Stomach smooth muscle (tissue), 2 donors: ENCODE results near the gene LRRIQ1.

Source experiments
- H3K27ac ChIP-seq: one replicate; pipeline ENCODE4 v1.7.0; 2013; ENCODE audit warnings: mild to moderate bottlenecking, low read length, inconsistent platforms
- H3K27me3 ChIP-seq, 2 donors: one replicate each; pipeline ENCODE4 v1.7.0; 2013; ENCODE audit warnings: low read length in 2 of 2; ENCODE audit not compliant: insufficient read depth in 2 of 2, control insufficient read depth in 1 of 2
- H3K36me3 ChIP-seq, 2 donors: one replicate each; pipeline ENCODE4 v1.7.0; 2013; ENCODE audit warnings: low read length in 2 of 2; ENCODE audit not compliant: control insufficient read depth in 2 of 2, insufficient read depth in 2 of 2
- H3K4me1 ChIP-seq: one replicate; pipeline ENCODE4 v1.7.0; 2013; ENCODE audit warnings: low read length; ENCODE audit not compliant: control insufficient read depth, insufficient read depth
- H3K4me3 ChIP-seq, 2 donors: one replicate each; pipeline ENCODE4 v1.7.0; 2013; ENCODE audit warnings: low read length in 2 of 2
- H3K9ac ChIP-seq, 2 donors: one replicate each; pipeline ENCODE4 v1.7.0; 2013; ENCODE audit warnings: low read length in 2 of 2, mild to moderate bottlenecking in 1 of 2
- H3K9me3 ChIP-seq, 2 donors: one replicate each; pipeline ENCODE4 v1.7.0; 2013; ENCODE audit warnings: low read length in 2 of 2; ENCODE audit not compliant: control insufficient read depth in 2 of 2
- donor health status: healthy.
- donor health status: Pancreatic carcinoma.

Gene LRRIQ1

GRCh38 chr12:85260896-85261295 lies 224.7 kb downstream of the LRRIQ1 start:
- Histone ChIP-seq H3K9me3 (no peaks in the 10 kb centered on the region), H3K27ac (no peak overlapping the region), H3K4me1 (no peaks in the 10 kb centered on the region), H3K9ac (no peak overlapping the region), H3K27me3 (no peaks in the 10 kb centered on the region), H3K36me3 (no peaks in the 10 kb centered on the region), H3K4me3 (no peak overlapping the region)

DNA sequence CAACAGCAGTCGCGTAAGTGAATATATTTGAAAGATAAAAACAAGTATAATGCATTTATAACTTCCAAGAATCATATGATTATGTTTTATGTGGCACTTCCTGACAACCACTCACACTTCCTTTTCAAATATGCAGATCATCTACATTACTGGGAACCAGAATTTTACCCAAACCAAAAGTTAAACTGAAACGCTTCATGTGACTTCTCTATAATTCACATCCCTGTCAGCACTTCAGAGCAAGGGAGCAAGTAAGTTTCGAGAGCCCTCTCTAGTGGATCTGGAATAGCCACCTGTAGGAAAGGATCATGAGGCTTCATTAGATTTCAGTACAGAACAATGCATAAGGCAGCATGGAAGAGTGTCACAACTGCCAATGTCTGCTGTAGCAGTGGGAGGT lies 230.2 kb downstream of the LRRIQ1 start:
- no peaks in the 10 kb centered on the region for H3K4me1 ChIP-seq
- no peak overlapping the region for H3K27ac ChIP-seq
- H3K4me3 ChIP-seq, result no peak overlapping the region
- H3K36me3 ChIP-seq, result no peaks in the 10 kb centered on the region
- no peaks in the 10 kb centered on the region for H3K9me3 ChIP-seq
- H3K9ac ChIP-seq, result no peak overlapping the region
- no peaks in the 10 kb centered on the region for H3K27me3 ChIP-seq

DNA sequence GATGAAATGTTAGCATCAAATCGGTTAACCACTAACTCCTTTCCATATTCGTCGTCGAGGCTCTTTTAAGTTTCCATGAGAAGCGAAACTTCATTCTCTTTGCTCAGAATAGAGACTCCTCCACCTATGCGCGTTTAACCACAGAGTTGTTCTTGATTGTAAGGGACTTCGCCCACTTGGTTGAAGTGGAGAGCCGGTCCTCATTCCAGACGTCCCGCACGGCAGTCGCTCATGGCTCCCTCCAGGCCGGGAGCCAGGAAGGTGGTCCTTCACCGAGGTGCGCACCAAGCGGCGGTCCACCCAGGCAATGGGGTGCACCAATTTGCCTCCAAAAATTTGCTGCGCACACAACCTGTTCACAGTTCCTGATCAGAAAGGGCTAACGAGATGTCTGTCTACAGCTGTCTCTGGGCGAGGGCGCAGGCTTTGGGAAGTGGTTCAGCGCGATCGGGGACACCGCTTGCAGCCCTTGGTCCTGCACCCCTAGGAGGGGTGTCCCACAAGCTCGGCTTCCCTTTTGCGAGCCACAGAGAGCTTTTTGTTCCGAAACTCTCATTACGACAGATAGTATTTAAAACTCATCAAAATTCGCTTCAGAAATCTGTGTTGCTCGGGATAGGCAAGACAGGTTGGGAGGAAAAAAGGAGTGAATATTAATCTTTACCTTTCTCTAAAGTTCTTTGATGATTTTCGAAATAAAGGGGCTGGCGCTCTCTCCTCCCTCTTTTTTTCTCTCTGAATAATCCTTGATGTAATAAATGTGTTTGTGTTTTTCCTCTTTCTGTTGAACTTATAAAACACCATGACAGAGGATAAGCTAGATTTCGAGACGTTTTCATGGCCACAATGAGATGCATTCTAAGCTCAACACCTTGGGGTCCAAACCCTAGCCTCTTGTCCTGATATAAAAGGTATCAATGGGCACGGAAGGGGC lies 237.5 kb downstream of the LRRIQ1 start:
- peaks cover 4% of the 10 kb centered on the region for H3K4me1 ChIP-seq
- peaks cover 3 to 7% of the 10 kb centered on the region in 2 donors for H3K9me3 ChIP-seq
- H3K9ac ChIP-seq, result no peak overlapping the region
- H3K4me3 ChIP-seq, result peak overlapping the region in 1 of 2 donors; percentile 17
- peaks cover 42 to 50% of the 10 kb centered on the region in 2 donors for H3K27me3 ChIP-seq
- no peak overlapping the region for H3K27ac ChIP-seq
- H3K36me3 ChIP-seq, result no peaks in the 10 kb centered on the region

DNA sequence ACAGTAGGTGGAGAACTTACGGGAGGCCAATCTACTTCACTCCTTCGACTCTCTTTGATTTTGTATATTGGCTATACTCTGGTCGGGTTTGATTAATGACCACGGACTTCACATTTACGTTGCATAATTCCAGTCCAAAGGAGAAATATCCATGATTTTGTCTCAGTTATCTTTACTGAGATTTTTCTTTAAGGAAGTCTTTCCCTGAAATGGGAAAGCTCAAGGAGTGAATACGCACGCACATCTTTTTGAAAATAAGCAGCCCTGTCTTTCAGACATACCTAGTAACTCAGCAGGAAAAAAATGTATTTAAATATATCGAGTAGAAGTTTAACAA lies 238.1 kb downstream of the LRRIQ1 start:
- peaks cover 47 to 56% of the 10 kb centered on the region in 2 donors for H3K27me3 ChIP-seq
- H3K9me3 ChIP-seq, result peaks cover 3 to 7% of the 10 kb centered on the region in 2 donors
- H3K9ac ChIP-seq, result no peak overlapping the region
- peaks cover 4% of the 10 kb centered on the region for H3K4me1 ChIP-seq
- H3K27ac ChIP-seq, result no peak overlapping the region
- H3K36me3 ChIP-seq, result no peaks in the 10 kb centered on the region
- H3K4me3 ChIP-seq, result no peak overlapping the region

GRCh38 chr12:85275374-85275773 lies 239.2 kb downstream of the LRRIQ1 start:
- H3K9ac ChIP-seq, result no peak overlapping the region
- H3K36me3 ChIP-seq, result no peaks in the 10 kb centered on the region
- H3K9me3 ChIP-seq, result peaks cover 3 to 7% of the 10 kb centered on the region in 2 donors
- peaks cover 56 to 67% of the 10 kb centered on the region in 2 donors for H3K27me3 ChIP-seq
- H3K4me3 ChIP-seq, result no peak overlapping the region
- peaks cover 12% of the 10 kb centered on the region for H3K4me1 ChIP-seq
- no peak overlapping the region for H3K27ac ChIP-seq

DNA sequence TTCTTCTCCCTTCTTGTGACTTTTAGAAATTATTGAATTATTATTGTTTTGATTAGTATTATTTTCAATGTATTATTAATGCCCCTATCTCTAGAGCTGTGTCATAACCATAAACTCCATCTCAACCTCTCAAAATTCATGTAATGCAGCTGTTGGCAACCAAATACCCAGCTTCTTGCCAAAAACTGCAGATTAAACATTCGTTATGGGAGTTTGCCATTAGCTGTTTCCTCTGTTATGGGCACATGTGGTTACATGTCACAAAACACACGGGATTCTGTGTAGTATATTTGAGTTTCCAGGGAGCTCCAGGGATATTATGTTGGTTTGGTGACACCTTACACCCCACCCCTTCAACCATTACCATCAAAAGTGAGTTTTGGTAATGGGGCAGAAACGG lies 241.0 kb downstream of the LRRIQ1 start:
- Histone ChIP-seq H3K36me3 (no peaks in the 10 kb centered on the region), H3K9me3 (peaks cover 3 to 7% of the 10 kb centered on the region in 2 donors), H3K4me3 (no peak overlapping the region), H3K27me3 (peaks cover 70 to 85% of the 10 kb centered on the region in 2 donors), H3K4me1 (peaks cover 18% of the 10 kb centered on the region), H3K9ac (no peak overlapping the region), H3K27ac (no peak overlapping the region)

GRCh38 chr12:85277900-85278597 lies 241.9 kb downstream of the LRRIQ1 start:
- no peak overlapping the region for H3K9ac ChIP-seq
- H3K9me3 ChIP-seq, result peaks cover 3 to 7% of the 10 kb centered on the region in 2 donors
- no peaks in the 10 kb centered on the region for H3K36me3 ChIP-seq
- H3K27ac ChIP-seq, result no peak overlapping the region
- peaks cover 70 to 86% of the 10 kb centered on the region in 2 donors for H3K27me3 ChIP-seq
- H3K4me3 ChIP-seq, result no peak overlapping the region
- peaks cover 18% of the 10 kb centered on the region for H3K4me1 ChIP-seq

DNA sequence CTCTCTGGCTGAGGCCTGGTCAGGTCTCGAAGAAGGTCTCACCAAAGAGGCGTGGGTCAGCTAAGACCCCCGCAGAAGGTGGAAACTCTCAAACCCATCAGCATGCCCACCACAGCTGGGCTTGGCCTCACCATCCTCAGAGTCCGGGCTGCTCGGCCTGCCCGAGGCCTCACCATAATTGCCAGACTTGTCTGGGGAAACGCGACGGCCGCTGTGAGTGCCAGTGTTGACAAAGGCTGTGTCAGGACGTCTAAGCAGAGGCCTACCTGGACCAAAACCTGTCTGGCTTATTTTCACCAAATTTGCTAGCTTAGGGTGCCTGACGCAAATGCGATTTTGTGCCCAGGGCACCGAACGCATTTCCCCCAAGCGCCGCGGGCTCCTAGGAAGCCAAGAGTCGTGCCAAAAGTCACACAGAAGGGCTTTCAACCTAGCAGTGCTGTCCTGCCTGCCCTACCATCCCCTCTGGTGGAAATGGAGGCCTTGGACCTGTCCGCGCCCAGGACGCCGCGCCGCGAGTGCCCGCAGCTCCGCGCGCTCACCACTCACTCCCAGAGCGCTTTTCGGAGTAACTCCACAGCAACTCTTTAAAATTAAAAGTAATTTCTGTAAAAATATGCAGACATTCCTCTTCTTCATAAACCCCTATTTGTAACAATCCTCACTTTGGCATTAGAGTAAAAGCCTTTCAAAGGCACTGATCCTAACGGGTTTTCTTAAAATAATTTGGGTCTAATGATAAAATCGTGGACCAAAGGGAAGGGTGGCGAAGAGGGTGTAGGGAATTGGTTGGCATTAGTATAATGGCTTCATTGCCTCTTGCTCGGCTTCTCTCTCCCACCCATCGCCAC lies 242.7 kb downstream of the LRRIQ1 start:
- H3K9ac ChIP-seq, result no peak overlapping the region
- peaks cover 3 to 7% of the 10 kb centered on the region in 2 donors for H3K9me3 ChIP-seq
- H3K36me3 ChIP-seq, result no peaks in the 10 kb centered on the region
- H3K27me3 ChIP-seq, result peaks cover 69 to 85% of the 10 kb centered on the region in 2 donors
- H3K27ac ChIP-seq, result no peak overlapping the region
- no peak overlapping the region for H3K4me3 ChIP-seq
- H3K4me1 ChIP-seq, result peaks cover 14% of the 10 kb centered on the region

- Histone ChIP-seq H3K9me3 (peaks cover 3 to 4% of the 10 kb centered on the region in 2 donors), H3K9ac (no peak overlapping the region), H3K27me3 (peaks cover 64 to 78% of the 10 kb centered on the region in 2 donors), H3K4me3 (peak overlapping the region; percentile 45 to 71), H3K27ac (no peak overlapping the region), H3K36me3 (no peaks in the 10 kb centered on the region), H3K4me1 (peaks cover 14% of the 10 kb centered on the region)
Observed at GRCh38 chr12:85279449-85280164, 243.5 kb downstream of the LRRIQ1 start.
